Activated B cell treated with CpG ODN at 0.5 μM for 24 hours (primary cell): Measurements from ENCODE around the gene SEMA3F. TPM values are rescaled to one million over a fixed set of nuclear protein-coding genes. Genes with fewer than 3 reads are reported as not detected.

ENCODE experiments used
- ATAC-seq: fragments of 200-7000 bp; cut with Tn5 transposase; one replicate; pipeline ENCODE4 v1.10.0; 2021; ENCODE audit warnings: low read depth, mild to moderate bottlenecking, moderate library complexity
- CTCF ChIA-PET: fragments of 350-600 bp; sonication (Branson Sonifier 250); formaldehyde crosslinking; loops from one replicate; lab custom pipeline; 2021; ENCODE audit warnings: antibody characterized with exemption; lab: Charles Lee
- POLR2A ChIA-PET: fragments of 350-600 bp; sonication (Branson Sonifier 250); formaldehyde crosslinking; loops from one replicate; lab custom pipeline; 2021; ENCODE audit warnings: antibody characterized with exemption; lab: Charles Lee
- DNase-seq: peaks from one replicate; pipeline ENCODE4 v3.0.0; 2022
- H3K27ac Mint-ChIP-seq: one replicate; pipeline ENCODE4 v1.8.0; 2020; ENCODE audit warnings: mixed read lengths
- H3K27me3 Mint-ChIP-seq: one replicate; pipeline ENCODE4 v1.8.0; 2021; ENCODE audit warnings: mixed read lengths
- H3K36me3 Mint-ChIP-seq: one replicate; pipeline ENCODE4 v1.8.0; 2021; ENCODE audit warnings: low read depth, mixed read lengths
- H3K4me1 Mint-ChIP-seq: one replicate; pipeline ENCODE4 v1.8.0; 2021; ENCODE audit warnings: mixed read lengths
- H3K4me3 Mint-ChIP-seq: one replicate; pipeline ENCODE4 v1.8.0; 2020; ENCODE audit warnings: mild to moderate bottlenecking, mixed read lengths
- H3K9me3 Mint-ChIP-seq: one replicate; pipeline ENCODE4 v1.8.0; 2020; ENCODE audit warnings: mixed read lengths
- intact Hi-C: fragments of 100-400 bp; cut with micrococcal nuclease; formaldehyde crosslinking; loops from one replicate; pipeline ENCODE4 v1.15.1; 2024
- total RNA-seq: library from RNA; stranded (reverse); gene quantifications from 2 replicates; pipeline ENCODE4 v1.2.3, GENCODE V29; 2022
- TF ChIP-seq, protein P1 (sequence below): fragments of 200-600 bp; IDR thresholded peaks from one replicate; pipeline ENCODE4 v1.8.0; 2022; ENCODE audit warnings: antibody characterized with exemption, mild to moderate bottlenecking

Gene SEMA3F
- total RNA-seq, 1 donor from 2014 or later: not detected

- ChIA-PET CTCF (interaction anchor here (0.6 to 5.4 kb wide), 6 partner anchors 33 to 331 kb away, joined by 3 to 100 read pairs (median 4); no protein-coding TSS in a partner anchor), POLR2A (no interaction called here)
- Mint-ChIP-seq H3K4me1 (peaks cover 18% of the 10 kb centered on the region), H3K27me3 (peaks cover 11% of the 10 kb centered on the region), H3K4me3 (no peak overlapping the region), H3K9me3 (no peaks in the 10 kb centered on the region), H3K27ac (no peak overlapping the region), H3K36me3 (no peaks in the 10 kb centered on the region)
- TF ChIP-seq, protein P1, sequence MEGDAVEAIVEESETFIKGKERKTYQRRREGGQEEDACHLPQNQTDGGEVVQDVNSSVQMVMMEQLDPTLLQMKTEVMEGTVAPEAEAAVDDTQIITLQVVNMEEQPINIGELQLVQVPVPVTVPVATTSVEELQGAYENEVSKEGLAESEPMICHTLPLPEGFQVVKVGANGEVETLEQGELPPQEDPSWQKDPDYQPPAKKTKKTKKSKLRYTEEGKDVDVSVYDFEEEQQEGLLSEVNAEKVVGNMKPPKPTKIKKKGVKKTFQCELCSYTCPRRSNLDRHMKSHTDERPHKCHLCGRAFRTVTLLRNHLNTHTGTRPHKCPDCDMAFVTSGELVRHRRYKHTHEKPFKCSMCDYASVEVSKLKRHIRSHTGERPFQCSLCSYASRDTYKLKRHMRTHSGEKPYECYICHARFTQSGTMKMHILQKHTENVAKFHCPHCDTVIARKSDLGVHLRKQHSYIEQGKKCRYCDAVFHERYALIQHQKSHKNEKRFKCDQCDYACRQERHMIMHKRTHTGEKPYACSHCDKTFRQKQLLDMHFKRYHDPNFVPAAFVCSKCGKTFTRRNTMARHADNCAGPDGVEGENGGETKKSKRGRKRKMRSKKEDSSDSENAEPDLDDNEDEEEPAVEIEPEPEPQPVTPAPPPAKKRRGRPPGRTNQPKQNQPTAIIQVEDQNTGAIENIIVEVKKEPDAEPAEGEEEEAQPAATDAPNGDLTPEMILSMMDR: no peak
- DNase-seq (peak; percentile 82), ATAC-seq (peak; percentile 72)
- intact Hi-C loops: loop anchor here (1.0 to 5.0 kb wide), 6 partner anchors 34 to 1175 kb away; partner anchors contain the start of genes DALRD3 and SEMA3F
Observed at GRCh38 chr3:50192689-50193141, 37.6 kb downstream of the SEMA3F start.

- intact Hi-C loops: loop anchor here (2.0 to 5.0 kb wide), 3 partner anchors 38 to 1176 kb away; partner anchors contain the start of genes DALRD3 and SEMA3F
- ChIA-PET CTCF (interaction anchor here (0.5 to 5.4 kb wide), 7 partner anchors 26 to 905 kb away, joined by 3 to 100 read pairs (median 6); partner anchors contain the start of gene GNAI2), POLR2A (interaction anchor here (2.4 kb wide), 1 partner anchor 33 kb away, joined by 23 read pairs; no protein-coding TSS in a partner anchor)
- no peak overlapping the region for H3K27ac Mint-ChIP-seq
- no peak overlapping the region for H3K4me3 Mint-ChIP-seq
- ATAC-seq (no peak), DNase-seq (no peak)
- H3K4me1 Mint-ChIP-seq: peaks cover 18% of the 10 kb centered on the region
- H3K27me3 Mint-ChIP-seq: peaks cover 11% of the 10 kb centered on the region
- no peaks in the 10 kb centered on the region for H3K9me3 Mint-ChIP-seq
- no peaks in the 10 kb centered on the region for H3K36me3 Mint-ChIP-seq
- TF ChIP-seq, protein P1: no peak
Observed at GRCh38 chr3:50193286-50193685, 38.2 kb downstream of the SEMA3F start.

GRCh38 chr3:50193746-50194127 is 38.6 kb downstream of the SEMA3F start:
- H3K27me3 Mint-ChIP-seq: peaks cover 13% of the 10 kb centered on the region
- CTCF ChIA-PET: interaction anchor here (0.5 to 5.4 kb wide), 13 partner anchors 26 to 905 kb away, joined by 3 to 100 read pairs (median 6); partner anchors contain the start of genes GNAI2 and IFRD2
- H3K4me1 Mint-ChIP-seq: peaks cover 18% of the 10 kb centered on the region
- no peak for DNase-seq
- H3K36me3 Mint-ChIP-seq: no peaks in the 10 kb centered on the region
- intact Hi-C loops: loop anchor here (1.0 to 5.0 kb wide), 5 partner anchors 39 to 1176 kb away; partner anchors contain the start of genes DALRD3 and SEMA3F
- peak overlapping the region; percentile 32 for H3K4me3 Mint-ChIP-seq
- no peak for ATAC-seq
- POLR2A ChIA-PET: interaction anchor here (1.1 to 2.4 kb wide), 5 partner anchors 12 to 78 kb away, joined by 4 to 23 read pairs (median 6); no protein-coding TSS in a partner anchor
- no peak overlapping the region for H3K27ac Mint-ChIP-seq
- TF ChIP-seq, protein P1: no peak
- H3K9me3 Mint-ChIP-seq: no peaks in the 10 kb centered on the region

DNA sequence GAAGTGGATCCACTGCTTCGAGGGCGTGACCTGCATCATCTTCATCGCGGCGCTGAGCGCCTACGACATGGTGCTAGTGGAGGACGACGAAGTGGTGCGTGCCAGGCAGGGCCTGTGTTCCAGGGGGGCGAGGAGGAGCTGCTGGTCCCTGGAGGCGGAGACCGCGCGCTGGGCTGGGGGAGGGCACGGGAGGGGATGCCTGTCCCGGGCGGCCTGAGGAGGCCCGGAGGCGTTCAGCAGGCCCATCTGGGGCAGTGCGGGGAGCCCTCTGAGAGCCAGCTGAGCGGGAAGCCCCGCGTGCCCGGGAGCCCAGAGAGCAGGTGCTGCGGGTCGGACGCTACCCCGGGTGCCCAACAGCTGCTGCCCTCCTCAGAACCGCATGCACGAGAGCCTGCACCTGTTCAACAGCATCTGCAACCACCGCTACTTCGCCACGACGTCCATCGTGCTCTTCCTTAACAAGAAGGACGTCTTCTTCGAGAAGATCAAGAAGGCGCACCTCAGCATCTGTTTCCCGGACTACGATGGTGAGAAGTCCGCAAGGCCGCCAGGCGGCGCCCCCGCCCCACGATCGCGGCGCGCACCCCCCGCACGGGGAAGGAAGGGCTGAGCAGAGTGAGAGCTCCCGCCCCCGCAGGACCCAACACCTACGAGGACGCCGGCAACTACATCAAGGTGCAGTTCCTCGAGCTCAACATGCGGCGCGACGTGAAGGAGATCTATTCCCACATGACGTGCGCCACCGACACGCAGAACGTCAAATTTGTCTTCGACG is 39.2 kb downstream of the SEMA3F start:
- no peak overlapping the region for H3K27ac Mint-ChIP-seq
- CTCF ChIA-PET: interaction anchor here (0.7 to 5.4 kb wide), 23 partner anchors 11 to 493 kb away, joined by 3 to 100 read pairs (median 4); partner anchors contain the start of genes GNAI2, IFRD2 and LSMEM2
- TF ChIP-seq, protein P1: no peak
- peaks cover 18% of the 10 kb centered on the region for H3K4me1 Mint-ChIP-seq
- POLR2A ChIA-PET: interaction anchor here (0.6 to 2.4 kb wide), 7 partner anchors 11 to 146 kb away, joined by 3 to 23 read pairs (median 4); partner anchors contain the start of genes GNAI2 and RASSF1
- DNase-seq (peak; percentile 76), ATAC-seq (peak; percentile 83)
- H3K36me3 Mint-ChIP-seq: no peaks in the 10 kb centered on the region
- intact Hi-C loops: loop anchor here (1.0 to 5.0 kb wide), 3 partner anchors 52 to 1177 kb away; partner anchors contain the start of gene DALRD3
- H3K9me3 Mint-ChIP-seq: no peaks in the 10 kb centered on the region
- peaks cover 15% of the 10 kb centered on the region for H3K27me3 Mint-ChIP-seq
- peak overlapping the region; percentile 46 for H3K4me3 Mint-ChIP-seq
